ENCODE measurements around the gene CACNA1H. TPM values are rescaled to one million over a fixed set of nuclear protein-coding genes. Genes with fewer than 3 reads are reported as not detected.

The CACNA1H gene
- total and polyA plus RNA-seq, 3 experiments from 2014 or later = 0.31 to 0.42 (median 0.40) TPM

DNA sequence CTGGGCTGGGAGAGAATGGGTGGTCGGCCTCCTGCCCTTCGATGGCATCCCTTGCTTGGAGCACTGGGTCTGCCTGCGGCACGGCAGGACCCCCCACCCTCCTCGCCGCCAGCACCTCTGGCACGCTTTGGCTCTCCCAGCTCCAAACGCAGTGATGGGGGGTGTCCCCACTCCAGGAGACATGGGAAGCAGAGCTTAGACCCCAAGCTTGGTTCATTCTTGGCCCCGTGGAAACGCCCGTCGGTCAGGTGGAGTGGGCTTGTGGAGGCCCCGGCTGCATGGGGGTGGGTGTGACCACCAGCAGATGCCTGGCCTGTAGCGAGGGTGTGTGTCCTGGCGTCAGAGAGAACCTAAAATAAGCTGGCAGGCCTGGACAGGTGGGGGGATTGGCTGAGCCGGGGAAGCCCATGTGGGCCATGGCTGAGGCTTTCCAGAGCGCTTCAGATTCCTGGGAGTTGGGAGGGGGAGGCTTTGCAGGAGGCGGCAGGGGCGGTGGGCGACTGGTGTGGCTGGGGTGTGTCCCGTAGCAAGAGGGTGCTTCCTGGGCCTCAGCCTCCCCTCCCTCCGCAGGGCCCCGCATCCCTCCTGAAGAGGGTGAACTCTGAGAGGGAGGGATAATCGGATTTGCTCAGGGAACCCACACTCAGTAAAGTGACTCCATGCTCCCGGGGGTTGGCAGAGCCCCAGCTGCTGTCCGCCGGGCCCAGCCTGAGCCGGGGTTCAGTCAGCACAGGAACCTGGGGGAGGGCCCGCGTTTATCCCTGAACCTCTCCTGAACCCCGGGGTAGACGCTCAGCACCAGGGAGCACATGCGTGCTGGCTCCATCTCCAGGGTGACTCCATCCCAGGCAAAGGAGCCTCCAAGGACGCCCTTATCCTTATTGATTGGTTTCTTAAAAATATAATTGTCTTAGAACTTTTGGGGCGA is 3.4 kb downstream of the CACNA1H start:
- no peak overlapping the region for H3K4me3 Mint-ChIP-seq
- H3K9me3 ChIP-seq (ENCODE audit: low read length) = no peaks in the 10 kb centered on the region
- no peak overlapping the region for H3K4me3 ChIP-seq (ENCODE audit: low read length)
- H3K9me3 Mint-ChIP-seq = no peaks in the 10 kb centered on the region
- peaks cover 0 to 7% (median 0%) of the 10 kb centered on the region in 3 donors for H3K4me1 Mint-ChIP-seq
- H3K4me1 ChIP-seq (ENCODE audit: insufficient read depth, low read length) = peaks cover 7% of the 10 kb centered on the region
- ChIA-PET CTCF (no interaction called here), POLR2A (no interaction called here)
- H3K27ac ChIP-seq (ENCODE audit: low read depth, low read length) = no peak overlapping the region
- no peaks in the 10 kb centered on the region for H3K36me3 Mint-ChIP-seq
- no peak overlapping the region for H3K27ac Mint-ChIP-seq
- DNase-seq = no peak
- H3K36me3 ChIP-seq (ENCODE audit: insufficient read depth, low read length) = no peaks in the 10 kb centered on the region
- peaks cover 10% of the 10 kb centered on the region for H3K27me3 ChIP-seq (ENCODE audit: insufficient read depth, low read length, poor library complexity, severe bottlenecking)
- H3K27me3 Mint-ChIP-seq = peaks cover 5 to 10% of the 10 kb centered on the region in 2 donors

DNA sequence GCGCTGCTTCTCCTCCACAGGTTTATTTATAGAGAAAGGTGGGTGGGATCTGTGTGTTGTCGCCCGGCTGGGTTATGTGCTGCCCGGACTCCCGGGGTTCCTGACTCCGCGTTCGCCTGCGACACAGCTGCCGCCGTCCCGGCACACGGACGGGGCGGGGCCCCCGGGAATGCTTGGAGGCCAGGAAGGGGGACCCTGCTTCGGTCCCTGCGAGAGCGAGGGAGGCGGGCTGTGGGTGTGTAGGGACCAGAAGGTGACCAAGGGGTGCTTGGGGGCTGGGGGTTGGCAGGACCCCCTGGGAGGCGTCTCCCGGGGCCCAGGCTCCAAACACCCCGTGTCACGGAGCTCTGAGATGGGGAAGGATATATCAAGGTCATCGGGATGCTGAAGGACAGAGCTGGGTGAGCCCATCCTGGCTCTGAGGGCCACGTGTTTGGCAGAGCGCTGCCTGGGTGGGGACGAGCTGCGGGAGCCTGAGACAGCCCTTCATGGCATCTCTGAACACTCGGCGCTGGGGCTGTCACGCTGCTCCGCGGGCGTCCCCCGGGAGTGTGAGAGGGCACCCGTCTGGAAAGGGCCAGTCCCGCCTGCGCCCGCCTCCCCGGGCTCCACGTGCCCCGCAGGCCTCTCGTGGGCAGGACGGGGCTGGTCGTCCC is 4.2 kb downstream of the CACNA1H start:
- H3K9me3 ChIP-seq (ENCODE audit: low read length) = no peaks in the 10 kb centered on the region
- H3K4me3 Mint-ChIP-seq = no peak overlapping the region
- POLR2A ChIA-PET = no interaction called here
- no peak overlapping the region for H3K27ac ChIP-seq (ENCODE audit: low read depth, low read length)
- no peak overlapping the region for H3K27ac Mint-ChIP-seq
- no peaks in the 10 kb centered on the region for H3K36me3 Mint-ChIP-seq
- no peak for DNase-seq
- H3K4me3 ChIP-seq (ENCODE audit: low read length) = no peak overlapping the region
- H3K36me3 ChIP-seq (ENCODE audit: insufficient read depth, low read length) = no peaks in the 10 kb centered on the region
- peaks cover 7 to 10% of the 10 kb centered on the region in 2 donors for H3K27me3 Mint-ChIP-seq
- CTCF ChIA-PET = no interaction called here
- H3K4me1 ChIP-seq (ENCODE audit: insufficient read depth, low read length) = peaks cover 7% of the 10 kb centered on the region
- peaks cover 0 to 3% (median 0%) of the 10 kb centered on the region in 3 donors for H3K4me1 Mint-ChIP-seq
- H3K27me3 ChIP-seq (ENCODE audit: insufficient read depth, low read length, poor library complexity, severe bottlenecking) = peaks cover 10% of the 10 kb centered on the region
- no peaks in the 10 kb centered on the region for H3K9me3 Mint-ChIP-seq

DNA sequence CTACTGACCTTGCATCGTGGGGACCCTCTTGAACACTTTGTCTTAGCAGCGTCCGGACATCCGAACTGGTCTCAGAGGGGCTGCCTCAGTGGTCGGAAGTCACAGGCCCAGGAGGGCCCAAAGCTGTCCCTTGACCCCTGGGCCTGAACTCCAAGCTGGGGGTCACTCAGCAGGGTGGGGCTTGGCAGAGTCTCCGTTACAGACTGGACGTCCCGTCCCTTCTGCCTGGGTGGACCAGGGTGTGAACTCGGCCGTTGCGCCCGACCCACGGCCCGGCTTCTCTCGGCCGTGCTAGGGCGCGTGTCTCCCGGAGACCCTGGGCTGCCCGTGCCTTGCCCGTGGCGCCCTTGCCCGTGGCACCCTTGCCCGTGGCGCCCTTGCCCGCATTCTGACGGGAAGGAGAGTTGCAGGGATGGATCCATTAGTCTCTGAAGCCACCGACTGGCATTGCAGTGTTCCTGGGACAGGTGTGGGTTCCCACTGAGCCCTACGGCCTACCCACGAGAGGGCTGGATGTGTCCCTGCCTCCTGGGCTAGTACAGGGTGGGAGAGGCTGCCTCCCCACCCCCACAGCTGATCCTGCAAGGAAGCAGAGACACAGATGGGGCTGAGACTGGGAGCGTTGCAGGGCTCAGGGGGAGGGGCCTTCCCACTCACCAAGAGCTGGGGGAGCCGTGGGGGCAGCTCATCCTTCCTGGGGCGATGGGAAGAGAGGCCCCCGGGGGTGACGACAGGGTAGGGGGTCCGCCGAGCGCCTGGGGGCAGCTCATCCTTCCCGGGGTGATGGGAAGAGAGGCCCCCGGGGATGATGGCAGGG is 4.9 kb downstream of the CACNA1H start:
- ChIA-PET CTCF (no interaction called here), POLR2A (no interaction called here)
- H3K27me3 Mint-ChIP-seq = peaks cover 7 to 10% of the 10 kb centered on the region in 2 donors

GRCh38 chr16:1158456-1159324 is 5.8 kb downstream of the CACNA1H start:
- H3K4me1 ChIP-seq (ENCODE audit: insufficient read depth, low read length) = peaks cover 7% of the 10 kb centered on the region
- no peaks in the 10 kb centered on the region for H3K36me3 ChIP-seq (ENCODE audit: insufficient read depth, low read length)
- no peaks in the 10 kb centered on the region for H3K9me3 ChIP-seq (ENCODE audit: low read length)
- Mint-ChIP-seq H3K36me3 (no peaks in the 10 kb centered on the region), H3K9me3 (no peaks in the 10 kb centered on the region), H3K4me3 (no peak overlapping the region), H3K4me1 (peaks cover 0 to 3% (median 0%) of the 10 kb centered on the region in 3 donors), H3K27ac (no peak overlapping the region), H3K27me3 (peaks cover 7 to 10% of the 10 kb centered on the region in 2 donors)
- H3K4me3 ChIP-seq (ENCODE audit: low read length) = no peak overlapping the region
- ChIA-PET CTCF (no interaction called here), POLR2A (no interaction called here)
- no peak for DNase-seq
- no peak overlapping the region for H3K27ac ChIP-seq (ENCODE audit: low read depth, low read length)
- peaks cover 10% of the 10 kb centered on the region for H3K27me3 ChIP-seq (ENCODE audit: insufficient read depth, low read length, poor library complexity, severe bottlenecking)

More for the DNA sequence above, 4.9 kb downstream of the CACNA1H start:
- Mint-ChIP-seq H3K27ac (no peak overlapping the region), H3K4me3 (no peak overlapping the region), H3K9me3 (no peaks in the 10 kb centered on the region), H3K36me3 (no peaks in the 10 kb centered on the region), H3K4me1 (peaks cover 0 to 3% (median 0%) of the 10 kb centered on the region in 3 donors)
- Histone ChIP-seq H3K36me3 (ENCODE audit: insufficient read depth, low read length) (no peaks in the 10 kb centered on the region), H3K4me1 (ENCODE audit: insufficient read depth, low read length) (peaks cover 7% of the 10 kb centered on the region), H3K27me3 (ENCODE audit: insufficient read depth, low read length, poor library complexity, severe bottlenecking) (peaks cover 10% of the 10 kb centered on the region), H3K27ac (ENCODE audit: low read depth, low read length) (no peak overlapping the region), H3K4me3 (ENCODE audit: low read length) (no peak overlapping the region), H3K9me3 (ENCODE audit: low read length) (no peaks in the 10 kb centered on the region)
- no peak for DNase-seq

GRCh38 chr16:1159325-1159972 is 6.5 kb downstream of the CACNA1H start:
- H3K4me1 ChIP-seq (ENCODE audit: insufficient read depth, low read length) = peaks cover 3% of the 10 kb centered on the region
- Mint-ChIP-seq H3K27me3 (peaks cover 7 to 9% of the 10 kb centered on the region in 2 donors), H3K4me1 (peaks cover 0 to 2% (median 0%) of the 10 kb centered on the region in 3 donors), H3K36me3 (no peaks in the 10 kb centered on the region), H3K9me3 (no peaks in the 10 kb centered on the region), H3K27ac (no peak overlapping the region), H3K4me3 (peak overlapping the region in 1 of 7 donors; percentile 66)
- no peak overlapping the region for H3K4me3 ChIP-seq (ENCODE audit: low read length)
- no peaks in the 10 kb centered on the region for H3K9me3 ChIP-seq (ENCODE audit: low read length)
- POLR2A ChIA-PET = no interaction called here
- no peaks in the 10 kb centered on the region for H3K36me3 ChIP-seq (ENCODE audit: insufficient read depth, low read length)
- H3K27ac ChIP-seq (ENCODE audit: low read depth, low read length) = no peak overlapping the region
- CTCF ChIA-PET = no interaction called here
- DNase-seq = no peak
- H3K27me3 ChIP-seq (ENCODE audit: insufficient read depth, low read length, poor library complexity, severe bottlenecking) = peaks cover 7% of the 10 kb centered on the region

- Mint-ChIP-seq H3K4me3 (no peak overlapping the region), H3K4me1 (no peaks in the 10 kb centered on the region), H3K27me3 (peaks cover 7% of the 10 kb centered on the region in 2 donors), H3K27ac (no peak overlapping the region), H3K36me3 (no peaks in the 10 kb centered on the region), H3K9me3 (no peaks in the 10 kb centered on the region)
- Histone ChIP-seq H3K9me3 (ENCODE audit: low read length) (no peaks in the 10 kb centered on the region), H3K4me3 (ENCODE audit: low read length) (no peak overlapping the region), H3K36me3 (ENCODE audit: insufficient read depth, low read length) (no peaks in the 10 kb centered on the region), H3K4me1 (ENCODE audit: insufficient read depth, low read length) (no peaks in the 10 kb centered on the region), H3K27me3 (ENCODE audit: insufficient read depth, low read length, poor library complexity, severe bottlenecking) (peaks cover under 1% of the 10 kb centered on the region), H3K27ac (ENCODE audit: low read depth, low read length) (no peak overlapping the region)
- no peak for DNase-seq
- ChIA-PET POLR2A (no interaction called here), CTCF (interaction anchor here (0.6 kb wide), 1 partner anchor 25 kb away, joined by 3 read pairs; no protein-coding TSS in a partner anchor)
Measured at GRCh38 chr16:1159973-1160772, 7.3 kb downstream of the CACNA1H start.

Data from CD8-positive, alpha-beta memory T cell (primary cell).